ENCODE data around the gene SHMT2.
A peak's percentile ranks its signal among the peaks of the same experiment; 100 is the strongest.
"Not testable (repeated sequence)": the region's sequence is repeated elsewhere in the genome, so short reads cannot be mapped to it uniquely, and the experiment has no call there.

Gene SHMT2

GRCh38 chr12:57272337-57273151, 43.0 kb downstream of the SHMT2 start:
- no peak for DNase-seq

DNA sequence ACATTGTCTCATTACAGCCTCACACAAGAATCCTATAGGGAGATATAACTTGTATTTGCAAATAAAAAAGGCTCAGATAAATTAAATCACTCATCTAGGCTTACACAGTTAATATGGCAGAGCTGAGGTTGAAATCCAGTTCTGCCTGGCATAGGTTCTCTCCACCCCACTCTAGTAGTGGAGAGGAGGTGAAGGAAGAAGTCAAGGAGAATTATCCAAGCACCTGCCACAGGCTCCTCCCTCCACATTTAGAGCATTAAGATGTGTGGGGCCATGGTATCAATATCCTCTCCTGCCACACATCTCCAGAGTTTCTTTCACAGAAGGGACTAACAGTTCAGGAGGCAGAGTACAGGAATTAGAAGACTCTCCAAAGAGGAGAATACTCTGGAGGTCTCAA, 44.0 kb downstream of the SHMT2 start:
- DNase-seq, result no peak

- DNase-seq, result not testable (repeated sequence)
Observed at GRCh38 chr12:57276233-57276632, 46.7 kb downstream of the SHMT2 start.

DNA sequence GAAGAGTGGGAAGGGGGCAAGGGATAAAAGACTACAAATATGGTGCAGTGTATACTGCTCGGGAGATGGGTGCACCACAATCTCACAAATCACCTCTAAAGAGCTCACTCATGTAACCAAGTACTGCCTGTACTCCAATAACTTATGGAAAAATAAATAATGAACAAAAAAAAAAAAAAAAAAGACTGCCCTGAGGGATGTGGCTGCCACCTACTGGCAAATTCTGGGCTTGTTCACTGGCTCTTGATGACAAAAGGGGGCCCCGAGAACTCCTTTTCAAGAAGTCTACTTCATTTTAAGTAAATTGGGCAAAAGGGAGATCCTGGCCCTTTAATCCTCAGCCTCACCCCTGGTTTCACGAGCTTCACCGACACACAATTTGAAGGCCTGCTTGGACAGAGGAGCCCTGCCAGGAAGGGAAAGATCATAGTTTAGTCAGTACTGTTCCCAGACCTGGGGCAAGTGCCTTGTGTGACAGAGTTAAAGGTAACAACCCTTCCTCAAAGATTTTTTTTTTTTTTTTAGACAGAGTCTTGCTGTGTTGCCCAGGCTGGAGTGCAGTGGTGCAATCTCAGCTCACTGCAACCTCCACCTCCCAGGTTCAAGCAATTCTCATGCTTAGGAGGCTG, 47.5 kb downstream of the SHMT2 start:
- DNase-seq, result no peak

- DNase-seq, result no peak
Observed at GRCh38 chr12:57278465-57279381, 49.2 kb downstream of the SHMT2 start.

- DNase-seq, result peak; percentile 81
Observed at GRCh38 chr12:57280211-57281062, 50.9 kb downstream of the SHMT2 start.

GRCh38 chr12:57282073-57282472, 52.6 kb downstream of the SHMT2 start:
- not testable (repeated sequence) for DNase-seq
